GM21576 (cell line): Measurements from ENCODE around the gene LMF1.

ENCODE experiments used
- ATAC-seq: cut with Tn5 transposase; IDR thresholded peaks from one replicate; pipeline ENCODE4 v1.9.1; 2021; ENCODE audit warnings: mild to moderate bottlenecking, moderate library complexity; ENCODE audit not compliant: unreplicated experiment

The LMF1 gene

GRCh38 chr16:819336-820043 lies 151.3 kb downstream of the LMF1 start:
- no peak for ATAC-seq

DNA sequence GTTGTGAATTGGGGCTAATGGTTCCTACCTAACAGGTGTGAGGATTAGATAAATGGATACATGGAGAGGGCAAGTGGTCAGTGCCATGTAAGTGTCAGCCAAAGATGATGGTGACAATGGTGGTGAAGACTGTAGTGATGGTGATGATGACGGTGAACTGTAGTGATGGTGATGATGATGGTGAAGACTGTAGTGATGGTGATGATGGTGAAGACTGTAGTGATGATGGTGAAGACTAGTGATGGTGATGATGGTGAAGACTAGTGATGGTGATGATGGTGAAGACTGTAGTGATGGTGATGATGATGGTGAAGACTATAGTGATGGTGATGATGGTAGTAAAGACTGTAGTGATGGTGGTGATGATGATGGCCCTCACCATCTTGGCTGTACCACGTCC lies 152.2 kb downstream of the LMF1 start:
- no peak for ATAC-seq

- ATAC-seq, result no peak
Observed at GRCh38 chr16:818132-818531, 152.7 kb downstream of the LMF1 start.

DNA sequence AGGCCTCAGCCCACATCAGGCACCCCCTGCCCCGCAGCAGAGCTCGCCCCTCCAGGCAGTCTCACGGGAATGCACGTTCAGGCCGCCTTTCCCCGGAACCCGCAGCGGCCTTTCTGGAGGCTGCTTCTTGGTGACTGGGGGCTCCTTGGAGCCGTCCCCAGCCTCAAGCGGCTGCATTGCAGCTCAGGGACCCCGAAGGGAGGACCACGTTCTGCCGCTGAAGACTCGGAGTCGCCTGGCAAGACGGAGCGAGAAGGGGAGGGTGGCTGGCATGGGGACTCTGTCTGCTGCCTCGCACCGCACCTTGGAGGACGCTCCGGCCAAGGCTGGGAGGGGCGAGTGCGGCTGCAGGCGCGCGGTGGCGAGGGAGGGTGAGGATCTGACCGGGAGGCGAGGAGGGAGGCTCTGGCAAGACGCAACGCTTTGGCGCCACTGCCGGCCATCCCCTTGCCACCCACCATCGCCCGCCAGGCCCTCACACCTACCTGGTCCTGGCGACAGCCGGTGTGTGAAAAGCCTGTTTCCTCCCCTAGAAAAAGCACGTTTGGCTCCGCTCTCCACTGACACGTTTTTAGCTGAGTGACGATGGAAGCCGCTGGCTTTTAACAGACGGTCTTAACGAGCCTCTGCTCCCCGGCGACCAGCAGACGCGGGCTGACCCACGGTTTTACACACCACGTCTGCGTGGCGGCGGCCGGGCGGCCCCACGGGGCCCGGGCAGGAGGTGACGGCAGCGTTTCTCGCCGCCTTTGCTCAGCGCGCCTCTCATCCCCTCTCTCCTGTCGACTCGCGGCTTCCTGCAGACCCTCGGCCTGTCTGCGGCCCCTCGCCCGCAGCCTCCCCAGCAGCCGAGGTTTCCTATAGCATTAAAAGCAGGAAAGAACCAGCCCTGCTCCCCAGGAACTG lies 153.5 kb downstream of the LMF1 start:
- ATAC-seq, result no peak

GRCh38 chr16:815861-816260 lies 154.9 kb downstream of the LMF1 start:
- no peak for ATAC-seq

- no peak for ATAC-seq
Observed at GRCh38 chr16:814974-815373, 155.8 kb downstream of the LMF1 start.

- ATAC-seq, result no peak
Observed at GRCh38 chr16:813916-814412, 156.8 kb downstream of the LMF1 start.

- ATAC-seq, result no peak
Observed at GRCh38 chr16:813204-813915, 157.4 kb downstream of the LMF1 start.

DNA sequence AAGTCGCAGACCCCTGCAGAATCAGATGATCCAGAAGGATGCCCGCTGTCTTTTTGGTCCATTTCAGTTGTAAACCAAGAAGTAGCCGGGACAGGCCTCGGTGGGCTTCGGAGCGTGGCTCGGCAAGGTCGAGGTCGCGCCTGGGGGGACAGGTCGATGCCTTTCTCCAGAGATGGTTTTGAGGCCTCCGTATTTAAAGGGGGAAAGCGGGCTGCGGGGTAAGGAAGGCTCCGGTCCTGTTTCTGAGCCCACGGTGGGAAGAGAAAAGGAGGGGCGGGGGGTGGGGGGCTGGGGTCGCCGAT lies 162.7 kb downstream of the LMF1 start:
- ATAC-seq, result no peak

GRCh38 chr16:807347-808084 lies 163.3 kb downstream of the LMF1 start:
- peak; percentile 90 for ATAC-seq

- no peak for ATAC-seq
Observed at GRCh38 chr16:805474-805873, 165.3 kb downstream of the LMF1 start.

DNA sequence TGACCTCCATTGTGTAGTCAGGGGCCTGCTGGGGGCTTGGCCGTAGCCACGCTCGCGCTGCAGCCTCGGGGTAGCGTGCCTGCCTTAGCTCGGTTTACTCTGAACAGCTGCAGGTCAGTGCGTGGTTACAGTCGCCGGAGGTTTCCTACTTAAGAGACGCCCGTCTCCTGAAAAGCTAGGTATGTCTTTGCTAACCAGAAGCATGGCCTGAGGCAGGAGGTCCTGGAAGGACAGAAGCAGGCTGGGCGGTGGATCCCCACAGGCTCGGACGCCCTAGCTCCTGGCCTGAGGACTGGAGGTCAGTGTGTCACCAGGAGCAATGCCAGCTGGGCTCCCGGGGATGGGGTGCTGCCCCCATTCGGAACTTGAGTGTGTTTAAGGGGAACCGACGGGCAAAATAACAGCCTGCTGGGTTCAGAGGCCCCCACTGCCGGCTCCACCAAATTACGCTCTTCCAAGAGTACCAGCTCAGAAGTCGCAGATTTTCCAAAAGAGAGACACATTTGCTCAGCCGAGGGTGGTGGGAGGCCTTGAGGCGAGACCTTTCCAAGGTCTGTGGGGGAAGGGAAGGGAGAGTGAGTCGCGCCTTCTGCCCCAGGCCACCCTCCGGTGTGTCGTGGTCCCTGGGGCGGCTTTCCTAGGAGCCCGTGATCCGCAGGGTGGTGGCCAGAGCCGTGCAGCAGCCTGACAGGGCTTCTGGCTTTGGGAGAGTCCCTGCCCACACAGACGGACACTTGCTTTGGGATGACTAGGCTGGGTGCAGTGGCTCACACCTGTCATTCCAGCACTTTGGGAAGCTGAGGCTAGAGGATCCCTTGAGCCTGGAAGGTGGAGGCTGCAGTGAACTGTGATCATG lies 166.4 kb downstream of the LMF1 start:
- ATAC-seq, result no peak

GRCh38 chr16:803754-804080 lies 167.1 kb downstream of the LMF1 start:
- ATAC-seq, result no peak
